K562 (cell line): Measurements from ENCODE around the gene MDM4. TPM values are rescaled to one million over a fixed set of nuclear protein-coding genes. Genes with fewer than 3 reads are reported as not detected.
A peak's percentile ranks its signal among the peaks of the same experiment; 100 is the strongest.

ENCODE experiments used
- ATAC-seq: fragments of 200-7000 bp; cut with Tn5 transposase; 3 replicates; pipeline ENCODE4 v1.9.1; 2020; ENCODE audit warnings: moderate library complexity
- BruUV-seq: library from RNA; stranded (reverse); fragments of 400-500 nt; replicated peaks from 2 replicates; lab custom pipeline; 2021; lab: Mats Ljungman, UMichigan
- CTCF ChIA-PET: fragments of 300-600 bp; formaldehyde crosslinking; extraction: SDS; loops from one replicate; lab custom pipeline; 2021; ENCODE audit warnings: low intra/inter-chr PET ratio; lab: Yijun Ruan, JAX
- POLR2A ChIA-PET: fragments of 300-600, 350-650 bp; sonication (Branson Sonifier 250); formaldehyde crosslinking; extraction: SDS; loops from one replicate; lab custom pipeline; 2021; ENCODE audit warnings: antibody characterized with exemption, inconsistent platforms; lab: Yijun Ruan, JAX
- DNase-seq, 4 experiments: peaks; one replicate each; pipeline versions ENCODE4 v3.0.0 to v3.0.0-alpha.2; 2011 to 2018; ENCODE audit warnings: low spot score in 3 of 4, mixed read lengths in 3 of 4; ENCODE audit errors: extremely low read depth in 1 of 4
- FAIRE-seq: peaks from 2 replicates; lab custom pipeline; 2011; peaks lifted over from hg19 to GRCh38; lab: Jason Lieb, UNC
- H2AFZ ChIP-seq: 2 replicates; pipeline ENCODE4 v1.6.0; 2011; ENCODE audit warnings: low read depth, low read length, control low read depth, inconsistent platforms
- H3K27ac ChIP-seq: fragments of 200-600 bp; 3 replicates; pipeline ENCODE4 v1.8.0; 2011; ENCODE audit warnings: low read depth, mild to moderate bottlenecking, control low read depth, inconsistent platforms, low read length, moderate library complexity, mixed read lengths; ENCODE audit errors: extremely low read depth
- H3K27me3 ChIP-seq, 2 experiments: fragments of 300-600 bp in 1 of 2; 2 replicates in 1 of 2; 3 replicates in 1 of 2; pipeline versions ENCODE4 v1.6.0 to v1.8.0; 2011; ENCODE audit warnings: inconsistent platforms in 2 of 2, low read length in 2 of 2, mild to moderate bottlenecking in 1 of 2, mixed read lengths in 1 of 2, moderate library complexity in 1 of 2; ENCODE audit not compliant: control insufficient read depth in 2 of 2, insufficient read depth in 2 of 2
- H3K36me3 ChIP-seq: fragments of 300-600 bp; 3 replicates; pipeline ENCODE4 v1.8.0; 2011; ENCODE audit warnings: mild to moderate bottlenecking, low read length, inconsistent platforms; ENCODE audit not compliant: control insufficient read depth, insufficient read depth
- H3K4me1 ChIP-seq, 2 experiments: fragments of 200-600 bp in 1 of 2; replicated peaks in 1 of 2; 2 replicates in 1 of 2; 3 replicates in 1 of 2; pipeline versions ENCODE4 v1.5.1 to v1.8.0; 2011; ENCODE audit warnings: inconsistent platforms in 2 of 2, low read length in 2 of 2, mild to moderate bottlenecking in 1 of 2, mixed read lengths in 1 of 2, moderate library complexity in 1 of 2; ENCODE audit not compliant: control insufficient read depth in 2 of 2, insufficient read depth in 2 of 2
- H3K4me2 ChIP-seq: 2 replicates; pipeline ENCODE4 v1.6.1; 2011; ENCODE audit warnings: low read length, control low read depth, inconsistent platforms, mixed read lengths; ENCODE audit not compliant: insufficient read depth
- H3K4me3 ChIP-seq: fragments of 200-600 bp; sonication (generic), shearing (Covaris generic); 2 replicates; pipeline ENCODE4 v1.5.1; 2016; ENCODE audit warnings: control low read depth, inconsistent platforms
- H3K79me2 ChIP-seq: fragments of 200-600 bp; 3 replicates; pipeline ENCODE4 v1.8.0; 2011; ENCODE audit warnings: low read length, inconsistent platforms; ENCODE audit not compliant: control insufficient read depth, insufficient read depth
- H3K9ac ChIP-seq, 2 experiments: 2 replicates each; pipeline versions ENCODE4 v1.6.0 to v1.6.1; 2011; ENCODE audit warnings: low read depth in 2 of 2, low read length in 2 of 2, control low read depth in 1 of 2, inconsistent platforms in 1 of 2, mild to moderate bottlenecking in 1 of 2, mixed read lengths in 1 of 2; ENCODE audit not compliant: insufficient read depth in 1 of 2
- H3K9me1 ChIP-seq: one replicate; pipeline ENCODE4 v1.6.0; 2011; ENCODE audit warnings: inconsistent platforms, mild to moderate bottlenecking, low read length, moderate library complexity; ENCODE audit not compliant: control insufficient read depth, insufficient read depth
- H3K9me3 ChIP-seq: replicated peaks from 2 replicates; pipeline ENCODE4 v1.5.1; 2011; ENCODE audit warnings: low read depth, low read length, inconsistent platforms; ENCODE audit not compliant: control insufficient read depth, insufficient read depth
- H4K20me1 ChIP-seq: replicated peaks from 2 replicates; pipeline ENCODE4 v1.6.1; 2011; ENCODE audit warnings: low read length, inconsistent platforms, mixed read lengths; ENCODE audit not compliant: control insufficient read depth, insufficient read depth
- ELF1 ChIP-seq: fragments of 200-800 bp; sonication (Bioruptor generic); IDR thresholded peaks from 2 replicates; pipeline ENCODE4 v1.6.1; 2016; ENCODE audit warnings: missing genetic modification characterization, missing compliant biosample characterization
- GATAD2A ChIP-seq: fragments of 450-650 bp; IDR thresholded peaks from 2 replicates; pipeline ENCODE4 v1.6.1; 2017
- PML ChIP-seq: IDR thresholded peaks from 2 replicates; pipeline ENCODE4 v1.6.1; 2012; ENCODE audit warnings: low read length, inconsistent platforms
- PRDM10 ChIP-seq: fragments of 450-650 bp; IDR thresholded peaks from 2 replicates; pipeline ENCODE4 v1.6.1; 2018; ENCODE audit not compliant: partially characterized antibody
- RCOR1 ChIP-seq, 2 experiments: IDR thresholded peaks; 2 replicates each; pipeline ENCODE4 v1.6.1; 2012; ENCODE audit warnings: low read depth in 2 of 2, low read length in 2 of 2, borderline replicate concordance in 1 of 2, improper control_type of control experiment in 1 of 2
- TGIF2 ChIP-seq: sonication (generic); formaldehyde crosslinking; IDR thresholded peaks from 2 replicates; pipeline ENCODE4 v1.8.1; 2022; ENCODE audit warnings: mild to moderate bottlenecking, missing genetic modification reagents, moderate library complexity
- USF2 ChIP-seq: sonication (generic); formaldehyde crosslinking; IDR thresholded peaks from 2 replicates; pipeline ENCODE4 v1.5.0; 2020; ENCODE audit warnings: missing genetic modification reagents
- ZNF384 ChIP-seq: IDR thresholded peaks from 2 replicates; pipeline ENCODE4 v1.6.1; 2012; ENCODE audit warnings: low read depth, low read length, improper control_type of control experiment
- WGBS: fragments of 100-300 bp; shearing (Covaris generic); methylation state at CpG from one replicate; pipeline ENCODE4 v1.1.6; 2016; ENCODE audit warnings: low coverage, mixed read lengths; ENCODE audit not compliant: insufficient coverage; ENCODE audit errors: missing lambda C conversion rate; 5-methylcytosine and 5-hydroxymethylcytosine counted together
- in situ Hi-C: fragments of 300-500 bp; cut with MboI; formaldehyde crosslinking; loops from 4 replicates; pipeline ENCODE4 v1.15.0; 2018; ENCODE audit warnings: inconsistent platforms, mixed read lengths
- intact Hi-C: fragments of 100-400 bp; cut with micrococcal nuclease; formaldehyde crosslinking; loops from 2 replicates; pipeline ENCODE4 v1.14.2; 2022
- polyA plus RNA-seq, 8 experiments: library from polyadenylated mRNA; depleted of rRNA in 4 of 8; stranded (reverse) in 5 of 8; unstranded in 3 of 8; fragments of >200 nt; fragmentation: Nextera tagmentation in 2 of 8; fragmentation: Illumina TruSeq in 1 of 8; extraction: Ambion mirVana in 2 of 8; extraction: Trizol in 1 of 8; gene quantifications; 2 replicates each; pipeline versions ENCODE4 v1.2.1 to v1.2.3, GENCODE V29; 2011 to 2014; ENCODE audit warnings: inconsistent platforms in 1 of 8, missing spikeins in 1 of 8
- total RNA-seq, 7 experiments: library from RNA; depleted of rRNA in 6 of 7; stranded (reverse); fragments of >200 nt in 6 of 7; fragmentation: Illumina TruSeq in 2 of 7; extraction: Trizol in 2 of 7; gene quantifications; 2 replicates each; pipeline versions ENCODE4 v1.2.1 to v1.2.3, GENCODE V29; 2011 to 2021; ENCODE audit warnings: low replicate concordance in 1 of 7
- TF ChIP-seq, protein P1 (sequence below): sonication (generic); formaldehyde crosslinking; IDR thresholded peaks from 2 replicates; pipeline ENCODE4 v1.8.0; 2022; ENCODE audit warnings: missing genetic modification reagents, mild to moderate bottlenecking, moderate library complexity, borderline replicate concordance
- TF ChIP-seq, protein P2 (sequence below): fragments of 200-400 bp; formaldehyde crosslinking; IDR thresholded peaks from 2 replicates; pipeline ENCODE4 v1.6.1; 2017; ENCODE audit warnings: mild to moderate bottlenecking, low read depth, low read length, moderate library complexity
- TF ChIP-seq, protein P3 (sequence below): fragments of 450-650 bp; conservative IDR thresholded peaks from 2 replicates; pipeline ENCODE4 v1.6.1; 2016; ENCODE audit warnings: missing genetic modification characterization, low read depth, mild to moderate bottlenecking, control low read depth, missing compliant biosample characterization

MDM4 gene
- total and polyA plus RNA-seq, 9 of the 15 experiments (the other 6 are each of a cell fraction or from before 2014, with no cell fraction given): 3.3 to 61.7 (median 21.2) TPM

DNA sequence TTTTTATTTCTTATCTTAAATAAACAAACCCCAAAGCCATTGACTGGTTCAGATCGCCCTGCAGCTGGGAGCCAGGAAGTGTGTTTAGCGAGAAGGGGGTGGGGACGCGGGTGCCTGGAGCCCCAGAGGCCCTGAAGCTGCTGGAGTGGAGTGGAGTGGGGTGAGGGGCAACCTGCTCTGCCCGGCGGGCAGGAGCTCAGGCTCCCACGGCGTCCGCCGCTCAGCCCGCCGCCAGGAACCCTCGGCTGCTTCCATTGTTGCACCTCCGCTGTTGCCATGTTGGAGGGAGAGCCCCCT, 22.3 kb upstream of the MDM4 start:
- peak overlapping the region; percentile 85 for H3K4me2 ChIP-seq
- H3K9ac ChIP-seq: peak overlapping the region; percentile 37 to 91; a peak in 3 of 4 replicates
- H3K27ac ChIP-seq: no peak overlapping the region
- ATAC-seq (peak; percentile 61), DNase-seq (peak; percentile 71 to 77 (median 74)), FAIRE-seq (no peak)
- no TSS peak for BruUV-seq
- H4K20me1 ChIP-seq: 0 out of 2 replicates have a peak, but pooled peaks cover 3% of the 10 kb centered on the region
- in situ Hi-C loops: no loop called here
- peaks cover 29 to 39% of the 10 kb centered on the region in 2 experiments for H3K27me3 ChIP-seq
- H3K4me3 ChIP-seq: peak overlapping the region; percentile 49
- H2AFZ ChIP-seq: peak overlapping the region; percentile 90
- ChIA-PET POLR2A (interaction anchor here (0.5 to 2.5 kb wide), 12 partner anchors 9 to 1094 kb away, joined by 3 to 10 read pairs (median 4); no protein-coding TSS in a partner anchor), CTCF (interaction anchor here (0.6 to 2.1 kb wide), 4 partner anchors 48 to 177 kb away, joined by 3 to 13 read pairs (median 6); no protein-coding TSS in a partner anchor)
- intact Hi-C loops: loop anchor here (2.0 to 5.0 kb wide), 2 partner anchors 47 to 287 kb away; no protein-coding TSS in a partner anchor
- under 1% methylated on average over 12 of the region's 14 CpGs for WGBS
- H3K79me2 ChIP-seq: no peaks in the 10 kb centered on the region
- H3K36me3 ChIP-seq: no peaks in the 10 kb centered on the region
- no peaks in the 10 kb centered on the region for H3K9me1 ChIP-seq
- no peaks in the 10 kb centered on the region for H3K9me3 ChIP-seq
- peaks cover 14 to 15% of the 10 kb centered on the region in 2 experiments; a peak in 4 of 5 replicates for H3K4me1 ChIP-seq
- TF ChIP-seq, protein P1, sequence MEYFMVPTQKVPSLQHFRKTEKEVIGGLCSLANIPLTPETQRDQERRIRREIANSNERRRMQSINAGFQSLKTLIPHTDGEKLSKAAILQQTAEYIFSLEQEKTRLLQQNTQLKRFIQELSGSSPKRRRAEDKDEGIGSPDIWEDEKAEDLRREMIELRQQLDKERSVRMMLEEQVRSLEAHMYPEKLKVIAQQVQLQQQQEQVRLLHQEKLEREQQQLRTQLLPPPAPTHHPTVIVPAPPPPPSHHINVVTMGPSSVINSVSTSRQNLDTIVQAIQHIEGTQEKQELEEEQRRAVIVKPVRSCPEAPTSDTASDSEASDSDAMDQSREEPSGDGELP: peak; percentile 88
- peak; percentile 61 for TF ChIP-seq ZNF384
- no peak for TF ChIP-seq USF2
- TF ChIP-seq, protein P2, sequence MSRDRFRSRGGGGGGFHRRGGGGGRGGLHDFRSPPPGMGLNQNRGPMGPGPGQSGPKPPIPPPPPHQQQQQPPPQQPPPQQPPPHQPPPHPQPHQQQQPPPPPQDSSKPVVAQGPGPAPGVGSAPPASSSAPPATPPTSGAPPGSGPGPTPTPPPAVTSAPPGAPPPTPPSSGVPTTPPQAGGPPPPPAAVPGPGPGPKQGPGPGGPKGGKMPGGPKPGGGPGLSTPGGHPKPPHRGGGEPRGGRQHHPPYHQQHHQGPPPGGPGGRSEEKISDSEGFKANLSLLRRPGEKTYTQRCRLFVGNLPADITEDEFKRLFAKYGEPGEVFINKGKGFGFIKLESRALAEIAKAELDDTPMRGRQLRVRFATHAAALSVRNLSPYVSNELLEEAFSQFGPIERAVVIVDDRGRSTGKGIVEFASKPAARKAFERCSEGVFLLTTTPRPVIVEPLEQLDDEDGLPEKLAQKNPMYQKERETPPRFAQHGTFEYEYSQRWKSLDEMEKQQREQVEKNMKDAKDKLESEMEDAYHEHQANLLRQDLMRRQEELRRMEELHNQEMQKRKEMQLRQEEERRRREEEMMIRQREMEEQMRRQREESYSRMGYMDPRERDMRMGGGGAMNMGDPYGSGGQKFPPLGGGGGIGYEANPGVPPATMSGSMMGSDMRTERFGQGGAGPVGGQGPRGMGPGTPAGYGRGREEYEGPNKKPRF: no peak
- TF ChIP-seq GATAD2A: 0 out of 2 replicates have a peak, but pooled peaks have one; percentile 28
- TF ChIP-seq ELF1 (tag): 0 out of 2 replicates have a peak, but pooled peaks have one; percentile 26
- TF ChIP-seq, protein P3, sequence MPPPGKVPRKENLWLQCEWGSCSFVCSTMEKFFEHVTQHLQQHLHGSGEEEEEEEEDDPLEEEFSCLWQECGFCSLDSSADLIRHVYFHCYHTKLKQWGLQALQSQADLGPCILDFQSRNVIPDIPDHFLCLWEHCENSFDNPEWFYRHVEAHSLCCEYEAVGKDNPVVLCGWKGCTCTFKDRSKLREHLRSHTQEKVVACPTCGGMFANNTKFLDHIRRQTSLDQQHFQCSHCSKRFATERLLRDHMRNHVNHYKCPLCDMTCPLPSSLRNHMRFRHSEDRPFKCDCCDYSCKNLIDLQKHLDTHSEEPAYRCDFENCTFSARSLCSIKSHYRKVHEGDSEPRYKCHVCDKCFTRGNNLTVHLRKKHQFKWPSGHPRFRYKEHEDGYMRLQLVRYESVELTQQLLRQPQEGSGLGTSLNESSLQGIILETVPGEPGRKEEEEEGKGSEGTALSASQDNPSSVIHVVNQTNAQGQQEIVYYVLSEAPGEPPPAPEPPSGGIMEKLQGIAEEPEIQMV: peak; percentile 67; the same call in 1 of the 2 replicates
- peak; percentile 9; the same call in 1 of the 2 replicates for TF ChIP-seq PML
- TF ChIP-seq TGIF2 (CRISPR knock-in tag): peak; percentile 58; the same call in 1 of the 2 replicates
- peak in 1 of 2 experiments; percentile 80; a peak in 1 of 4 replicates for TF ChIP-seq RCOR1 (IDR thresholded peaks at IDR 0.05; ENCODE audit: borderline replicate concordance in 1 of 2, low read depth in 2 of 2, low read length in 2 of 2)
- TF ChIP-seq PRDM10: peak; percentile 56
